GM03348 (cell line): ENCODE data around the gene GNG11.

Source experiments
- DNase-seq: peaks from one replicate; pipeline ENCODE4 v3.0.0; 2012; ENCODE audit warnings: low spot score

Gene GNG11

GRCh38 chr7:93948106-93948505, 26.6 kb downstream of the GNG11 start:
- DNase-seq, result peak; percentile 33

DNA sequence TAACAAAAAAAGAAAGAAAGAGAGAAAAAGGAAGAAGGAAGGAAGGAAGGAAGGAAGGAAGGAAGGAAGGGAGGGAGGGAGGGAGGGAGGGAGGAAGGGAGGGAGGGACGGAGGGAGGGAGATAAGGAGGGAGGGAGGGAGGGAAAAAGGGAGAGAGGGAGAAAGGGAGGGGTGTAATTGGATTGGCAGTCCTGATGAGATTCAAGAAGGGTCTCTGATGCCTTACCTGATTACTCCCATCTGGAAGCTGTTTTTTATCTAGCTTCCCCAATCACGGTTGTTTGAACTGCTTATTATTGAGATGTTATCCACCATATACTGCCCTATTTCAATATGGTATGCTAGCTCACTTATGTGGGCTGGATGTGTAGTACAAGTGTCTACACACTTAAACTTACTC, 27.3 kb downstream of the GNG11 start:
- no peak for DNase-seq

DNA sequence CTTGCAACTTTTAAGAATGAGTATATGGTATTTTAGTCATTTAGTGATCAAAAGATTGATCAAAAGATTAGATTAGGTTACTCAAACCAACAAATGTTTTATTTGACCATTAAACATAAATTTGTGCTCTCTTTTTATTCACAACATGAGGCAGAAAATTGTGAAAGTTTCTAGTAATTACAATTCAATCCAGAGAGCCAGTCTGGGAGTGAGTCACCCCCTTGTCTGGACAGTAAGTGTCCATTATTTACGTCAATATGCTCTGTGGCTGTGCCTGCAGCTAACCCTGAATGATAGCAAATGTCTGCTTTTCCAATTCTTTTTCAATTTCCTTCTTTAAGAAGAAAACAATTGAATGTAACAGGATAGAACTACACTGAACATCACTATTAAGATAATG, 27.9 kb downstream of the GNG11 start:
- DNase-seq, result peak; percentile 56

DNA sequence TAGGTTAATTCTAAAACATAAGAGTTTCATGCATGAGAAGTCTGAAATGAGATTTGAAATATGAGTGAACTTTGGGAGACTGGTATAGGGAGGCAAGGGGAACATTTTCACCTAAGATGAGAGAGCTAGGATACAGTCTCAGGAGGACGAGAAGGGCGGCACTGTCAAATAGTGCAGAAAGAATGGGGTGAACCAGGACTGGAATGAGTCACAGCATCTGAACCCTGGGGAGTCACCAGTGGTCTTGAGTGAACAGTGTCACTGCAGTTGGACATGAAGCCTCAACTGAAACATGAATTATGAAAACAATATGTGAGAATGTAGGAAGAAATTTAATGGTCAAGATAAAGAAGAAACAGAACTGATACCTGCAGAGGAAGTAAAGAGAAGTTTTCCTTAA, 33.8 kb downstream of the GNG11 start:
- no peak for DNase-seq

GRCh38 chr7:93957767-93958166, 36.2 kb downstream of the GNG11 start:
- no peak for DNase-seq

DNA sequence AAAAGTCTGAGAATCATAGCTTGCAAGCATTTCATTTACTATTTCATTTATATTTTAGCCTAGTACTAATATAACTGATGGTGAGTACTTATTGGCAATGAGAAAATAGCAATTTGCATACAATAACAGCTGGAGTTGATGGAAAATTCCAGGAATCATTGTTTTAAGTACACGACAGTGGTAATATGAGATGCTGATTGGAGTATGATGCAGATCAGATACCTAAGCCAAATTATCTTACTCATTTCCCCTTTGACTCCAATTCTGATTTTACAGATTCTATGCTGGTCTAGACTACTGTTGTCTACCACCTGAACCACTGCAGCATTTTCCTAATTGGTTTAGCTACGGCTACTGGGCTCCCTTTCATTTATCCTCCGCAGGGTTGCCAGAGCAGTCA, 36.7 kb downstream of the GNG11 start:
- no peak for DNase-seq

DNA sequence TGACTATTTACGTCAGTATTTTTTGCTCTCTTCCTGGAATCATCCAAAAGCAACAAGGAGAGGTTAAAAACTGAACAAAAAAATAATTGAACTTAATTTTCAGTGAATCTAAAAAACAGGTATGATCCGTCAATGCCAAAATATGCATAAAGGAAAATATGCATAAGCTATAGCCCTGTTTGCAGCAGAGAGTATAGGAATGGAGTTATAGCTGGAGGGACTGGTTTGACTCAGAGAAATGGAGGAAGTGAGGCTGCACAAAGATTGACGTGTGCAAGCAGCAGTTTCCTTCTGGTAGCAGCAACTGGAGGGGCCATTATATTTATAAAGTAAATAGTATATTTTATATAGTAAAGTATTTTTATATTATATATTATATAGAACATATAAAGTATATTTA, 37.1 kb downstream of the GNG11 start:
- DNase-seq, result no peak

DNA sequence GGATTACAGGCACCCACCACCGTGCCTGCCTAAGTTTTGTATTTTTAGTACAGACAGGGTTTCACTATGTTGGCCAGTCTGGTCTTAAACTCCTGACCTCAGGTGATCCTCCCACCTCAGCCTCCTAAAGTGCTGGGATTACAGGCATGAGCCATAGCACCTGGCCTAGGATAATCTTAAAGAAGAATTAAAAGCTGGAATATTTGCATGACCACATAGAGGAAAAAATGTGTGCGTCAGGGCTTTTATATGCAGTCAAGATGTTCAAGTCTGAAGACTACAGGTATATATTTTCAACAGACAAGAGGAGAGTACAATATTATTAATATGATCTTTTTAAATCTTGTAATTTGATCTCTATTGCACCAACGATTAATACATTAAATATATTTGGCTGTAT, 39.5 kb downstream of the GNG11 start:
- no peak for DNase-seq

GRCh38 chr7:93964262-93964661, 42.7 kb downstream of the GNG11 start:
- no peak for DNase-seq

- DNase-seq, result no peak
Observed at GRCh38 chr7:93964813-93965212, 43.3 kb downstream of the GNG11 start.

DNA sequence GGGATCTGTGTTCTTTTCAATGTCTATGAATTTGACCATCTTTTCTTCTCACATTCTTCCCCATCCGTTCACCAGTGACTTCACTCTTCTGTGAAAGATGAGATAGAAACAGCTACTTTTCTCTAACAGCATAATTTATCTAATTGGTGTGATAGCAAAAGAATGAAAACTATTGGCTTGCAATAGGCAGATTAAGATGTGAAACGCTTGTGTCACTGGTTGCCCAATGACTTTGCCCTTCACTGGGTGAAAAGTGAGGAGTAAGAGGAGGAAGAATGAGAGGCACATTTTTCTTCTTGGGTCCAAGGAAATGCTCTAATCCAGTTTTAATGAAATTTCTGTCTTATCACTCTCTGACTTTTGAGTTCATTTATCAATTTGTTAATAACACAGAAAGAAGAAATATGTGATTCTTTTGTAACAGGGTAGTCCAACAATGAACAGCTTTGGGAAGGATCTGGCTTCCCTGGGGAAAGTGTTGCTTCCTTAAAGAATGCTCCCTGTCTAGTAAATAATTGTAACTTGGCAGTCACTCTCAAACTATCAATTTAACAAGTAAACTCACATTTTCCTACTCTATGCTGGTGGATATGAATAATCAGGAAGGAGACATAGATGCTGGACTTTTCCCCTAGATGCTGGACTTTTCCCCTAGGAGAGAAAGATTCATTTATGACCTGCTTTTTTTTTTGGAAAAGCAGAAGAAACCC, 47.5 kb downstream of the GNG11 start:
- no peak for DNase-seq

DNA sequence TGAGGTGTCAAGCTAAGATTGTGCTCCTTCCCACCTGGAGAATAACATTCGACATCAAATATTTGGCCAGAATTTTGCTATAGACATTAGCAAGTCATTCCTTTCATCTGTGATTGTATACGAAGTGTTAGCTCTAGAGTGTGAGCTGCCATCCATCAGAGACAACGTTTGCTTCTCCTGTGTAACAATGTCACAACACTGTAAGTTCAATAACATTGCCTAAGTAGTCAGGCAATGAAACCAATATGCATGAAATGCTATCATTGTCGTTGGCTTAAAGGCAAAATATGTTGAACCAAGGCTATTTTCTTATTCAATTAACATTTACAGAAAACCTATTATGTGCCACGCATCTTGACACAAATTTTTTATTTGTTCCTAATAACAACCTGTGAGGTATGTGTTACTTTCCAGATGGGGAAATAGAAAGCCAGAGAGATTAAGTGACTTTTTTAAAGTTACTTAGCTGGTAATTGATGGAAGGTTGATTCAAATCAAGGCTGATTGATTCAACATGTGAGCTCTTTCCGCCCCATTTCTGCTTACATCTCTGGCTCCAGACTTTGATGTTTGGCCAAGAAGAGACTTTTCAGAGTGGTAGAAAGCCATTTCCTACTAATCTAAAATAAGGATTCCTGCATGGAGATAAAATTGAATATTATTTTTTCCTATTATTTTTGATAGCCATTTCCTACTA, 50.6 kb downstream of the GNG11 start:
- DNase-seq, result no peak

DNA sequence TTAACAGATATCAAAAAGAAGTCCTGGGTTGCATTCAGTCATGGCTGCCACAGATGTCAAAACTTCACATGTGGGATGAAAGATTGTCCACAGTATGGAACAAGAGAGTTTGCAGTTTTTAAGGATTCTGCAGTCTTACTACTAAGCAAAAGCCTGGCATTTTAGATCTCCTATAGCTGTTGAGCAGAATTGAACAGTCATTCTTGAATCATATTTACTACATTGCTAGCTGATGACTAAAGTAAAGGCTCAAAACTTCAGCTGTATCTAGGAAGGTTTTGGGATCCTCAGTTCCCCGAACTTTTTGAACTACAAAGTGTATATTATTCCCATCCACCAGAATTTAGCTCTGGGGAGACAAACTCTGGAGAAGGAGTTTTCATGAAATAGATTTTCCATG, 51.6 kb downstream of the GNG11 start:
- peak; percentile 7 for DNase-seq

DNA sequence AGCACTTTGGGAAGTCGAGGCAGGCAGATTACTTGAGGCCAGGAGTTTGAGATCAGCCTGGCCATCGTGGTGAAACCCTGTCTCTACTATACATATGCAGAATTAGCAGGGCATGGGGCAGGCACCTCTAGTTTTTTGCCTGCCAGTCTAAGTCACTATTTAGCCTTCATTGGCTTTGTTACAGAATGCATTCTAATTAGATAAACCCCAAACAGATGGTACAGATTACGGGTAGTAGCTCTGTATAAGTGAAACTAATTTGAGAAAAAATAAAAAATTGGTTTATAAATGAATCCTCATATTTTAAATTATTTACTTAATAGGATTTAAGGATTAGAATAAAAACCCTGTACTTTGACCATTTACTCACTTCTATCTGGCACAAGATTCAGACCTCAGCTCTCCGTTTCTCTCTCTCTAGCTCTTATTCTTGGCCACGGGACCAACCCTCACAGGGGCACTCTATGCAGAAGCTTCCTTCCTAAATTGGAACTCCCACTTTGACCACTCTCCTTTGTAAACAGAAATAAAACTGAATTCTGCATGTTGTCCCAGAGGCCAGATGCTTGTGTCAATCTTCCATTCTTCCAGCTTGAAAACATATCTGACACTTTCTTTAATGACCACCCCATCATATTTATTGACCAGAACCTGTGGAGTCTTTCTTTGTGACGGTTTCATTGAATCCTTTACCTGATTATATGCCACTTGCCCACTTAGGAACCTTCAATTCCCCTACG, 55.8 kb downstream of the GNG11 start:
- DNase-seq, result no peak
